ENCODE measurements around the gene ARID1A.

GRCh38 chr1:26730695-26731094, 34.9 kb downstream of the ARID1A start:
- no peak for TF ChIP-seq GATA3 (IDR thresholded peaks at IDR 0.05; ENCODE audit: low read depth, low read length)
- no peak for TF ChIP-seq GATA2 (IDR thresholded peaks at IDR 0.05; ENCODE audit: low read depth, low read length)
